Left lung (tissue), 10 donors: ENCODE measurements around the gene MEIKIN. TPM values are rescaled to one million over a fixed set of nuclear protein-coding genes. Genes with fewer than 3 reads are reported as not detected.
"Not testable (repeated sequence)": the region's sequence is repeated elsewhere in the genome, so short reads cannot be mapped to it uniquely, and the experiment has no call there.

ENCODE experiments used
- ATAC-seq: fragments of 200-7000 bp; cut with Tn5 transposase; one replicate; pipeline ENCODE4 v1.9.1; 2020; ENCODE audit warnings: moderate library complexity
- DNase-seq, 4 donors: peaks; one replicate each; pipeline ENCODE4 v3.0.0-alpha.2; 2013 to 2020
- H3K27ac ChIP-seq, 2 donors: fragments of 200-600 bp; sonication (generic) in 1 of 2; one replicate each; pipeline versions ENCODE4 v1.5.0 to v1.8.0; 2020 to 2021
- H3K27me3 ChIP-seq, 2 donors: fragments of 200-600 bp; sonication (generic) in 1 of 2; one replicate each; pipeline versions ENCODE4 v1.5.0 to v1.8.0; 2020 to 2021
- H3K36me3 ChIP-seq, 2 donors: fragments of 200-600 bp; sonication (generic) in 1 of 2; one replicate each; pipeline versions ENCODE4 v1.5.0 to v1.8.0; 2020 to 2021
- H3K4me1 ChIP-seq, 2 donors: fragments of 200-600 bp; one replicate each; pipeline ENCODE4 v1.8.0; 2021
- H3K4me3 ChIP-seq, 2 donors: fragments of 200-600 bp; sonication (generic) in 1 of 2; one replicate each; pipeline versions ENCODE4 v1.5.0 to v1.8.0; 2020 to 2021; ENCODE audit warnings: mild to moderate bottlenecking in 1 of 2
- H3K9me3 ChIP-seq, 2 donors: fragments of 200-600 bp; sonication (generic) in 1 of 2; one replicate each; pipeline versions ENCODE4 v1.5.0 to v1.8.0; 2020 to 2021
- intact Hi-C, 2 donors: fragments of 100-400 bp; cut with DNase I; formaldehyde crosslinking; loops; one replicate each; pipeline versions ENCODE4 v1.11.2 to v1.14.2; 2022
- polyA plus RNA-seq, 6 donors: library from polyadenylated mRNA; unstranded; fragments of 120-200 nt; gene quantifications; one replicate each; pipeline ENCODE4 v1.2.1, GENCODE V29; 2013; ENCODE audit not compliant: insufficient read length in 6 of 6
- total RNA-seq, 2 donors: library from RNA; stranded (reverse); fragmentation: NEBNext Ultra II Directional; extraction: Animal tissue kit (Norgen Biotek cat#: 25700); gene quantifications; one replicate each; pipeline ENCODE4 v1.2.1, GENCODE V29; 2021
- TF ChIP-seq, protein P1 (sequence below), 2 donors: fragments of 200-600 bp; sonication (generic) in 1 of 2; IDR thresholded peaks; one replicate each; pipeline versions ENCODE4 v1.5.0 to v1.8.0; 2021; ENCODE audit warnings: antibody characterized with exemption in 2 of 2
- donor health status: DM: no; HTN: yes; CAD: no.
- donor health status: DM: no; HTN: no; CAD: no.

The MEIKIN gene
- total and polyA plus RNA-seq, 8 donors, result 0.17 to 1.5 (median 0.85) TPM; not detected in 5

DNA sequence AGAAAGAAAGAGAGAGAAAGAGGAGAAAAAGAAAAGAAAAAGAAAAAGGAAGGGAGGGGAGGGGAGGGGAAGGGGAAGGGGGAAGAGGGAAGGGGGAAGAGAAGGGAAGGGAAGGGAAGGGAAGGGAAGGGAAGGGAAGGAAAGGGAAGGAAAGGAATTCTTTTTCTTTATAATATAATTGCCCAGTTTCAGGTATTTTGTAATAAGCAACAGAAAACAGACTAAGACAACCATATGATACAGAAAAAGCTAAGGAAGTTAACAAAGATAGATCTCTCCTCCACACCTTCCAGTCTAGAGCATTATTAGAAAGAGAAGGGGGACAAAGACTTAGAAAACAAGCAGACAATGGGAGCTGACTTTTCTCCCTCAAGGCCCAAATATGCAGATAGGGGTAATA lies 31.0 kb downstream of the MEIKIN start:
- Histone ChIP-seq H3K4me3 (no peak overlapping the region), H3K27me3 (no peaks in the 10 kb centered on the region), H3K9me3 (no peaks in the 10 kb centered on the region), H3K27ac (no peak overlapping the region), H3K4me1 (no peaks in the 10 kb centered on the region), H3K36me3 (no peaks in the 10 kb centered on the region)
- ATAC-seq (no peak), DNase-seq (no peak)
- intact Hi-C loops, result no loop called here
- TF ChIP-seq, protein P1, sequence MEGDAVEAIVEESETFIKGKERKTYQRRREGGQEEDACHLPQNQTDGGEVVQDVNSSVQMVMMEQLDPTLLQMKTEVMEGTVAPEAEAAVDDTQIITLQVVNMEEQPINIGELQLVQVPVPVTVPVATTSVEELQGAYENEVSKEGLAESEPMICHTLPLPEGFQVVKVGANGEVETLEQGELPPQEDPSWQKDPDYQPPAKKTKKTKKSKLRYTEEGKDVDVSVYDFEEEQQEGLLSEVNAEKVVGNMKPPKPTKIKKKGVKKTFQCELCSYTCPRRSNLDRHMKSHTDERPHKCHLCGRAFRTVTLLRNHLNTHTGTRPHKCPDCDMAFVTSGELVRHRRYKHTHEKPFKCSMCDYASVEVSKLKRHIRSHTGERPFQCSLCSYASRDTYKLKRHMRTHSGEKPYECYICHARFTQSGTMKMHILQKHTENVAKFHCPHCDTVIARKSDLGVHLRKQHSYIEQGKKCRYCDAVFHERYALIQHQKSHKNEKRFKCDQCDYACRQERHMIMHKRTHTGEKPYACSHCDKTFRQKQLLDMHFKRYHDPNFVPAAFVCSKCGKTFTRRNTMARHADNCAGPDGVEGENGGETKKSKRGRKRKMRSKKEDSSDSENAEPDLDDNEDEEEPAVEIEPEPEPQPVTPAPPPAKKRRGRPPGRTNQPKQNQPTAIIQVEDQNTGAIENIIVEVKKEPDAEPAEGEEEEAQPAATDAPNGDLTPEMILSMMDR (IDR thresholded peaks at IDR 0.05), result no peak

GRCh38 chr5:131913603-131914002 lies 31.9 kb downstream of the MEIKIN start:
- intact Hi-C loops, result no loop called here
- ATAC-seq (no peak), DNase-seq (no peak)
- Histone ChIP-seq H3K4me1 (no peaks in the 10 kb centered on the region), H3K4me3 (no peak overlapping the region), H3K9me3 (no peaks in the 10 kb centered on the region), H3K27ac (no peak overlapping the region), H3K27me3 (no peaks in the 10 kb centered on the region), H3K36me3 (no peaks in the 10 kb centered on the region)
- TF ChIP-seq, protein P1 (IDR thresholded peaks at IDR 0.05), result no peak

- H3K4me1 ChIP-seq, result no peaks in the 10 kb centered on the region
- H3K27ac ChIP-seq, result no peak overlapping the region
- H3K27me3 ChIP-seq, result no peaks in the 10 kb centered on the region
- no peaks in the 10 kb centered on the region for H3K36me3 ChIP-seq
- intact Hi-C loops, result no loop called here
- DNase-seq, result no peak
- TF ChIP-seq, protein P1 (IDR thresholded peaks at IDR 0.05), result no peak
- peaks cover 0 to 20% of the 10 kb centered on the region in 2 donors for H3K9me3 ChIP-seq
- no peak for ATAC-seq
- H3K4me3 ChIP-seq, result no peak overlapping the region
These were observed 38.8 kb downstream of the MEIKIN start for GRCh38 chr5:131906668-131907067.

- H3K27ac ChIP-seq, result peak overlapping the region in 1 of 2 donors; percentile 16
- H3K36me3 ChIP-seq, DNase-seq, intact Hi-C loops, ATAC-seq, H3K4me3 ChIP-seq, H3K4me1 ChIP-seq, H3K27me3 ChIP-seq: not testable (repeated sequence)
- peaks cover 0 to 20% of the 10 kb centered on the region in 2 donors for H3K9me3 ChIP-seq
These were observed 43.2 kb downstream of the MEIKIN start for GRCh38 chr5:131902266-131902665.

- H3K36me3 ChIP-seq, result no peaks in the 10 kb centered on the region
These were observed 45.8 kb downstream of the MEIKIN start for GRCh38 chr5:131899686-131900085.

More at GRCh38 chr5:131899686-131900085, 45.8 kb downstream of the MEIKIN start:
- H3K9me3 ChIP-seq, result peaks cover 0 to 27% of the 10 kb centered on the region in 2 donors
- H3K27me3 ChIP-seq, result peaks cover 0 to 6% of the 10 kb centered on the region in 2 donors
- intact Hi-C loops, result no loop called here
- no peaks in the 10 kb centered on the region for H3K4me1 ChIP-seq
- H3K27ac ChIP-seq, result no peak overlapping the region
- no peak for ATAC-seq
- DNase-seq, result no peak
- no peak overlapping the region for H3K4me3 ChIP-seq
- TF ChIP-seq, protein P1 (IDR thresholded peaks at IDR 0.05), result no peak
